GM10266 (cell line): ENCODE results near the gene SRD5A3.

Source experiments
- DNase-seq: peaks from one replicate; pipeline ENCODE4 v3.0.0; 2012; ENCODE audit errors: extremely low spot score
- CTCF ChIP-seq: IDR thresholded peaks from 2 replicates; pipeline ENCODE4 v1.5.1; 2012; ENCODE audit warnings: mild to moderate bottlenecking, low read depth; ENCODE audit not compliant: control insufficient read depth, insufficient read depth; ENCODE audit errors: missing control alignments

Gene SRD5A3

DNA sequence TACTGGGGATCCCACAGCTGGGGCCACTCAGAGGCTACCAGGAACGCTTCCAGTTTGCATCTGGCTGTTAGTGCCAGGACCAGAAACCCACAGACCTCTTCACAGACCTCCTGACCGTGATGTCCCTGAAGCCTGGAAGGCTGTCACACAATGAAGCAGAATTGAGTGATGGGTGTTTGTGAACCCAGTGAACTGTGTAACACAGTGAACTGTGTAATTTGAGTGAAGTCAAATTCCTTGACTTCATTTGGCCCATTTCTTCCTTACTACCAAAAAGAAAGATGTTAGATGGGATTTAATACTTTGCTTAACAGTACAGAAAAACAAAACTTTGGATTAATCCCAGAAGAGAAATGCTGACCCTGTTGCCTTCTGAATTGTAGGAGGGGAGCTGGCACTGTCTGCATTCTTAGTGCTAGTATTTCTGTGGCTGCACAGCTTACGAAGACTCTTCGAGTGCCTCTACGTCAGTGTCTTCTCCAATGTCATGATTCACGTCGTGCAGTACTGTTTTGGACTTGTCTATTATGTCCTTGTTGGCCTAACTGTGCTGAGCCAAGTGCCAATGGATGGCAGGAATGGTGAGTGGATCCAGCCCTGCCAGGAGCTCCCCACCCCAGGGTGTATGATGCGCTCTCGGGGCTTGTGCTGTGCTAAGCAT is 17.8 kb downstream of the SRD5A3 start:
- no peak for DNase-seq
- TF ChIP-seq CTCF: no peak

- DNase-seq: no peak
- no peak for TF ChIP-seq CTCF
Measured at GRCh38 chr4:55364691-55365344, 18.8 kb downstream of the SRD5A3 start.

- no peak for DNase-seq
- TF ChIP-seq CTCF: no peak
Measured at GRCh38 chr4:55365345-55365728, 19.3 kb downstream of the SRD5A3 start.

DNA sequence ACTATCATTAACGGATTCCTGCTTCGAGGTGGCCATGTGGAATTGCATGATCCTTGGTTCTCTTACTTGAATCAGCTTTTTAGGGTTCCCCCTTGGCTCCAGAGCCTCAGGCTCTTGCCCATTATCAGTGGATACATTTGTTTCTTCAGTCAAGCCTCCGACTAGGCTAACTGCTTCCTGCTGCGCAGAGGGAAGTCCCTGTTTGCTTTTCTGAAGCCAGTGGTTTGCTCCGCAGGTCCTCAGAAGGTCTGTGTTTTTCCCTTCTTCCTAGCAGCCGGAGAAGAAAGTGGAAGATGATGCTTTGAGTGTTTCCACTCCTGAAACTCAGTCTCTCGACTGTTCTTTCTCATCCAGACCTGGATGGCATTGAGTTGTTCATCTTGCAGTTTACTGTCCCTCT is 20.6 kb downstream of the SRD5A3 start:
- no peak for DNase-seq
- no peak for TF ChIP-seq CTCF

- TF ChIP-seq CTCF: no peak
- no peak for DNase-seq
Measured at GRCh38 chr4:55367084-55367722, 21.2 kb downstream of the SRD5A3 start.

- no peak for DNase-seq
Measured at GRCh38 chr4:55369968-55370367, 23.9 kb downstream of the SRD5A3 start.

More at GRCh38 chr4:55369968-55370367, 23.9 kb downstream of the SRD5A3 start:
- no peak for TF ChIP-seq CTCF
